Measurements from ENCODE around the gene DHRS12.

DNA sequence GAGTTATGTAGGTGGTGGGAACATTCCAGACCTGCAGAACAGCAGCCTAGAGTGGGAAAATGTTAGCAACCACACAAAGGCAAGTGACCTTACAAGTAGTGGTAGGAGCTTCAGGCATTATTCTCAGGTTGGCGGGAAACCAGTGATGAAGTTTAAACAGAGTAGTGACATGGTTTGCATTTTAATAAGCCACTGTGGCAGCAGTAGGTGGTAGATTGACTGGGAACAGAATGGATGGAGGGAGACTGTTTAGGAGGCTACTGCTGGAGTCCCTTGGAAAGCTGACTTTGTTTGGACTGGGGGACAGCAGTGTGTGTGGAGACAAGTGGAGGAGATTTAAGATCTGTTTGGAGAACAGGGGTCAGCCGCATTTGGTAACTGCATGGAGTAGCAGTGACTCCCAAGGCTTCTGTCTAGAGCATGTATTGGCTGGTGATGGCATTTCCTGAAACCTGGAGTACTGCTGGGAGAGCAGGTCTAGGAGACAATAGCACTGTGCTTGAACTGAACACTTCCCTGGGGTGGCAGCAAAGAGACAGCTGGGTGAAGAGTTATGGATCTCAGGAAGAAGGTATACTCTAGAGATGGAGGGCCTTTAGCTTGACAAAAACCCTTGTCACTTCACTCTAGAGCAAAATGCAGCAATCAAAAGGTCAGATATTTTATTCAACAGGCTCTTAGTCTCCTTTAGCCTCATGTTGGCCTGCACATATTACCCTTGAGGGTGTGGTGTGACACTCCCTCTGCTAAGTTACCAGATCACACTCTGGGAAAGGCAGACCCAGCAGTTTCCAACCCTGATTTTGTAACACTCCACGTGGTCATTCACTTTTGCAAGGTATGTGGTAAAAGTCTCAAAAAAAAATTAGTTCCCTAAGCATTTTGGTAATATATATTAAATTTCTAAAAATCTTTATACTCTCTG lies 70.3 kb downstream of the DHRS12 start:
- TF ChIP-seq, protein P1, sequence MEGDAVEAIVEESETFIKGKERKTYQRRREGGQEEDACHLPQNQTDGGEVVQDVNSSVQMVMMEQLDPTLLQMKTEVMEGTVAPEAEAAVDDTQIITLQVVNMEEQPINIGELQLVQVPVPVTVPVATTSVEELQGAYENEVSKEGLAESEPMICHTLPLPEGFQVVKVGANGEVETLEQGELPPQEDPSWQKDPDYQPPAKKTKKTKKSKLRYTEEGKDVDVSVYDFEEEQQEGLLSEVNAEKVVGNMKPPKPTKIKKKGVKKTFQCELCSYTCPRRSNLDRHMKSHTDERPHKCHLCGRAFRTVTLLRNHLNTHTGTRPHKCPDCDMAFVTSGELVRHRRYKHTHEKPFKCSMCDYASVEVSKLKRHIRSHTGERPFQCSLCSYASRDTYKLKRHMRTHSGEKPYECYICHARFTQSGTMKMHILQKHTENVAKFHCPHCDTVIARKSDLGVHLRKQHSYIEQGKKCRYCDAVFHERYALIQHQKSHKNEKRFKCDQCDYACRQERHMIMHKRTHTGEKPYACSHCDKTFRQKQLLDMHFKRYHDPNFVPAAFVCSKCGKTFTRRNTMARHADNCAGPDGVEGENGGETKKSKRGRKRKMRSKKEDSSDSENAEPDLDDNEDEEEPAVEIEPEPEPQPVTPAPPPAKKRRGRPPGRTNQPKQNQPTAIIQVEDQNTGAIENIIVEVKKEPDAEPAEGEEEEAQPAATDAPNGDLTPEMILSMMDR (IDR thresholded peaks at IDR 0.05) = no peak
- TF ChIP-seq POLR2AphosphoS5 (IDR thresholded peaks at IDR 0.05) = no peak
- no peak for TF ChIP-seq POLR2A (IDR thresholded peaks at IDR 0.05)
- TF ChIP-seq EP300 (IDR thresholded peaks at IDR 0.05) = no peak
